NCI-H526 treated with DMSO at 0.1 percent for 48 hours (cell line): Measurements from ENCODE around the gene FADS3.
"Not testable (repeated sequence)": the region's sequence is repeated elsewhere in the genome, so short reads cannot be mapped to it uniquely, and the experiment has no call there.

ENCODE experiments used
- DNase-seq: peaks from one replicate; lab custom pipeline; 2025; lab: John Stamatoyannopoulos, UW

FADS3 gene

GRCh38 chr11:61898247-61898582 is 6.9 kb upstream of the FADS3 start:
- DNase-seq: no peak

DNA sequence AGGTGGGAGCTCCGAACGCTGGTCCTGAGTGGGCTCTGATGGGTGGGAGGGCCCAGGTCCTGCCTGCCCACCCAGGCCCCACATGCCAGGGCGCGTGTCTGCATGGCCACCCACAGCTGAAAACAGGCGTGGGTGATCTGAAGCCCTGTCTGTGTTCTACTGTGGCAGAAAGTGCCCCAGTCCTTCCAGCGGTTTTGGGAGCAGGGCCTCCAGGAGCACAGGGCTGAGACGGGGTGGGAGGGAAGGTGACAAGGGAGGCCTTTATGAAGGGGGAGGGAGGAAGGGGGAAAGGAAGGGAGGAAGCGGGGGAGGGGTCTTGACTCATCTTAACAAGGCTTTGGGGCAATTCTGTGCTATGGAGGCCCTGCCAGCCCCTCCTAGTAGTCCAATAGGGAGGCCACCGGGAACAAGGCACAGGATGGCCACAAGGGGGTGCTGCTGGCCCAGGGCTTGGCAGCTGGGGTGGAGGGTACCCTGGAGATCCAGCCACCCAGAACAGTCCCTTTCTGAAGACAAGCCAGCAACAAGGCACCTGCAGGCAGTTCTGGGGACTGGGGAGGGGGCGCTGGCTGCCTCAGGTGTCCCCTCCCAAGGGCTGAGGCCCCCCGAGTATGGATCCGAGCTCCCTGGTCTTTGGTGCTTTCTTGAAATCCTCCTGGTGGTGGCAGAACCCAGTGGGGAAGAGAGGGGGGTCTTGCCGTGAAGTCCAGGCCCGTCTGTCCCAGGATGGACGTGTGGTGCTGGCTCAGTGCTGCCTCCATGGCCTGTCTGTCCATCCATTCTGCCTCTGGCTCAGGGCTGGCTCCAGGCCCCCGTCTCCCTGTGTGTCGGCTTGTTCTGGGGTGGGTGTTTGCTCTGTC is 6.3 kb upstream of the FADS3 start:
- DNase-seq: peak; percentile 54

DNA sequence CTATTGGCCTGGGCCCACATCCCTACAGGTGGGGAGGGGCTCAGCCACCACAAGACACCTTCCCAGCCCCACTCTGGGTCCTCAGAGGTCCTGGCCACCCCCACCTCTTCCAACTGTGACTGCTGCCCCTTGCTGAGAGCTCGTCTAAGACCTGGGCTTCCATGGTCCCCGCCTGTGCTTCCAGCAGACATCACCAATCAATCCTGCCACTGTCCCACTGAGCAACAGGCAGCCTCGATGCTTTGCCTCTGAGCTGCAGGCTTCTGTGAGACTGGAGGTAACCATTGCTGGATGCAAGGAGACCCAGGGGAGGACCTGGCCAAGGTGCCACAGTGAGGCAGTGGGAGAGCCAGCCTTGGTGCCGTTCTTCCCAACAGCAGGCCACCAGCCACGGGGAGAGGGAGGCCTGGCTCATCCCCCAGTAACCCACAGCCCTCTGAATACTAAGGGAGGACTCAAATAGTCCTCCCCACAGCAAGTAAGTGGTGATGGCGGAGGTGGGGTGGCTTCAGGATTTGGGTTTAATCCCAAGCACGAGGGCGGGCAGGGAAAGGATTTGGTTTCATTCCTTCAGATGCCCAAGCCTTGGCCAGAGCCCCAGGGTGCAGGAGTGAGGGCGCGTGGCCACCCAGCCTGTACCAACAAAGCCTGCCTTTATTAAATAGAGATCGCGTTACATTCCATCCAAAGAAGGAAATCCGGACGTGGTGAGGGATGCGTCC is 5.5 kb upstream of the FADS3 start:
- DNase-seq: no peak

DNA sequence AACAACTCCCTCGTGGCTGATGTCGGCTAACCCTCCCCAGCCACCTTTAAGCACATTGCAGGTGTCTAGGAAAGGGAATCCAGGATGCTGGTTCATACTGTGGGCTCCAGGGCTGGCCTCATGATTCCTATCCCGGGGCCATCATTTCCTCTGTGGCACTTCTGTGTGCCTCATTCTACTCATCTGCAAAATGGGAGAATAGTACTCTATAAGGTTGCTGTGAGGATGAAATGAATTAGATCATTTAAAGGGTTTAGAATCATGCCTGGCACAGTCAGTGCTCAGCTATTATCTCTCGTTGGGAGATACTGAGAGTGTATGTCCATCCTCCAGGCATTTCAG is 4.3 kb upstream of the FADS3 start:
- DNase-seq: no peak

GRCh38 chr11:61895046-61895717 is 3.8 kb upstream of the FADS3 start:
- no peak for DNase-seq

DNA sequence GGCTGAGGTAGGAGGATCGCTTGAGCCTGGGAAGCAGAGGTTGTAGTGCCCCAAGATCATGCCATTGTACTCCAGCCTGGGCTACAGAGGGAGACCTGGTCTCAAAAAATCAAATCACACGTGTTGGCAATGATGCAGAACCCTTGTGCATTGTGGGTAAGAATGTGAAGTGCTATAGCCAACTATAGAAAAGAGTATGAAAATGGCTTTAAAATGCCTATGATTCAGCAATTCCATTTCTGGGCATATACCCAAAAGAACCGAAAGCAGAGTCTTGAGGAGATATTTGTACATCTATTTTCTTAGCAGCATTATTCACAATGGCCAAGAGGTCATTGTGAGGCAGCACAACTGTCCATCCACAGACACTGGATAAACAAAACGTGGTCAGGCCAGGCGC is 2.6 kb upstream of the FADS3 start:
- no peak for DNase-seq

DNA sequence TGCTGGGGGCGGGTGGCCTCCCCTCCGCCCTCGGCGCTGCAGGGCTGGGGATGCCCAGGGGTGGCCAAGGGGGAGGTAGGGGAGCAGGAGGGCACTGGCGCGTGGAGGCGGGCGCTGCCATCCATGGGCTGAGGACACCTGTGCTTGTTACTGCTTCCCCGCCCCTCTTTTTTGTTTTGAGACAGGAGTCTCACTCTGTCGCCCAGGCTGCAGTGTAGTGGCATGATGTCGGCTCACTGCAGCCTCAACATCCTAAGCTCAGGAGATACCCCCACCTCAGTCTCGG is 683 bp upstream of the FADS3 start:
- no peak for DNase-seq

DNA sequence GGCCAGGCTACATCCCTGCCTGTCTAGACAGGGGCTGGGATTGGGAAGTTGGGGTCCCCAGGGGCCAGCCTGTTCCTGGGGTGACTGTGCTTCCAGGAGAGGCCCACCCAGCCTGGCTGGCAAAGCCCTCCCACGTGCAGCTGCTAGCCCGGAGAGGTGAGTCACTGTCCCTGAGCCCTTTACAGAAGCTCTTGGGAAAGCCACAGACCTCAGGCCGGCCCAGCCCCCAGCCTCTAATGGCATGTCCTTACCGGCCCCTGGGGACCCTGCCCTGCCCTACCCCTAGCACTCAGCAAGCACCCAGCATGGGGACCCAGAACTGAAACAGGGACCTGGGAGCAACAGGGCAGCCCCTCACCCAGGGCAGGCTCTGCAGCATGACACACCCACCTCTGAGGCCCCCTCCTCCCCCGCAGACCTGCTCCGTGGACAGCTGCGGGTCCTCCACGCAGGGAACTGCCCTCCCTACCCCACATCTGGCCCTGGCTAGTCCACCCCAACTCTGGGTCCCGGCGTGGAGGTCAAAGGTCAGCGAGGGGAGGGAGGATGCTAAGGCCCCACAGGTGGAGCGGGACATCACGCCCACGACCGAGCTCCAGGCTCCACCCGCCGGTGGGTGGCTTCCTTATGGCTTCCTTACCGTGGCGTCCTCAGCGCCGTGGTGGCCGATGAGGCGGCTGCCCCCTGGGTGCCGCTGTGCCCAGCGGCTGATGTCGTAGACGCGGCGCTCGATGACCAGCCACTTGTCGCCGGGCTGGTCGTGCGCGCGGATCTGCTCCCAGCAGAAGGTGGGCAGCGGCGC is 615 bp downstream of the FADS3 start:
- DNase-seq: peak; percentile 32

- DNase-seq: peak; percentile 28
These were observed 1.5 kb downstream of the FADS3 start for GRCh38 chr11:61889831-61890230.

DNA sequence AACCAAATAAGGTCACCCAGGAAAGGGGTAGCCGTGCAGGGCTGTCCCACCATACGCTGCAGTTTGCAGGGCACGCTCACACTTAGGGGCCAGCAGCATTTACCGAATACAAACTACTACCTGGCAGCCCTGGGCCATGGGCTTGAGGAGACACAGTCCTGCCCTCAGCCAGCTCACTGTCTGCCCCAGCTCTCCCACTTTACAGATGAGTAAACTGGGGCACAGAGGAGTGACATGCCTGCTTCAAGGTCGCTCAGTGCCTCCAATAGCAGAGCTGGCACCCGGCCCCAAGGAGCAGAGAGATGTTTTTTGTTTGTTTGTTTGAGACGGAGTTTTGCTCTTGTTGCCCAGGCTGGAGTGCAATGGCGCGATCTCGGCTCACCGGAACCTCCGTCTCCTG is 2.8 kb downstream of the FADS3 start:
- no peak for DNase-seq

- no peak for DNase-seq
These were observed 3.4 kb downstream of the FADS3 start for GRCh38 chr11:61887839-61888494.

DNA sequence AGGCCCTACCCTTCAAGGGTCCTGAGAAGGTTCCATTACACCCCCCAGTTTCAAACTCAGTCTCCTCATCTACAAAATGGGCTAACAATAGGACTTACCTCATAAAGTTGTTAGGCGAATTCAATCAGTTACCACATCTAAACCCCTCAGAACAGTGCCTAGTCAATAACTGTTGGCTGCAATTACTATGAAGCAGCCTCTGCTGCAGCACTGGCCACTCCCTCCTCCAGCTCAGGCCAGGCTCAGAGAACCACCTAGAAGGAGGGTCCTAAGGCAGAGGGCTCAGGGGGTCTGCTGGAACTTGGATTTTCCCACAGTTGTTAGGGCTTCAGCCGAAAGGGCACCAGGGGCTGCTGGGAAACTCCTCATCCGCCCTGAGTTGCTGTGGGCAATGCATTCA is 4.7 kb downstream of the FADS3 start:
- no peak for DNase-seq

- no peak for DNase-seq
These were observed 5.4 kb downstream of the FADS3 start for GRCh38 chr11:61885784-61886580.

GRCh38 chr11:61885166-61885778 is 6.1 kb downstream of the FADS3 start:
- DNase-seq: no peak

- DNase-seq: no peak
These were observed 7.4 kb downstream of the FADS3 start for GRCh38 chr11:61883947-61884346.

DNA sequence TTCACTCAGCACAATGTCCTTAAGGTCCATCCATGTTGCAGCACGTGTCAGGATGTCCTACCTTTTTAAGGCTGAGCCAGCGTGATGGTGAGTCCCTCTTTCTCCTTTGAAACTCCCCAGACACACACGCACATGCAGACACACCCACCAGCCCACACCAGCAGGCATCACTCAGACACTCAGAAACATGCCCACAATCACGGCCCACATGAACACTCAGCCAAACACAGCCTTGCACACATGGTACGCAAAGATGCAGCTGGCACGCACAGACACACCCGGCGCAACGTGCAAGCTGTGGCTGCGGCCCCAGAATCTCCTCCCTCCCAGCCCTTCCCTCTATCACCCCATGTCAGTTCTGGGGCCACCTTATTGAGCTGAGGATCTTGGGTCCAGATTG is 8.0 kb downstream of the FADS3 start:
- DNase-seq: no peak

DNA sequence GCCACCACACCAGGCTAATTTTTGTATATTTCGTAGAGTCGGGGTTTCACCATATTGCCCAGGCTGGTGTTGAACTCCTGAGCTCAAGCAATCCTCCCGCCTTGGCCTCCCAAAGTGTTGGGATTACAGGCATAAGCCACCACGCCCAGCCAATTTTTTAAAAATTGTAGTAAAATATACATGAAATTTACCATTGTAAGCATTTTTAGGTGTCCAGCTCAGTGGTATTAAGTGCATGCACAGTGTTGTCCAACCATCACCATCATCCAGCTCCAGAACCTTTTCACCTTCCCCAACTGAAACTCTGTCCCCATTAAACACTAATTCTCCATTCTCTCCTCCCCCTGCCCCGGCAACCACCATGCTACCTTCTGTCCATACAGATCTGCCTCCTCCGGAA is 8.5 kb downstream of the FADS3 start:
- DNase-seq: no peak

GRCh38 chr11:61882267-61882666 is 9.1 kb downstream of the FADS3 start:
- not testable (repeated sequence) for DNase-seq

DNA sequence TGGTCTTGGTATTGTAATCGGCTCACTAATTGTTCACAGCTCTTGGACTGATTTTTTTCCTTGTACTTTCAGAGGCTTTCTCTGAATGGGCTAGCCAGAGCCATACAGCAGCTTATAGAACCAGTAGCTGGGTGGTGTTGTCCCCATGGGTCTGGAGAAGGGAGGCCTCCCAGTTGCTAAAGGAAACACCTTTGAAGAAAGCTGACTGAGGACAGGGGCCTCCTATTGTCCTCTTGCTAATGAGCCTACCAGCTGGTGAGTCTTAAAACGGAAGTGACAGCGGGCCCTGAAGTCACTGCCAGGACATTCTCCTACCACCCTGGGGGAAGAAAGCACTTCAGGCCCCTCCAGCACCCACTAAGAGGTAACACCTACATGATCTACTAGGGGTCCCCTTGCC is 9.9 kb downstream of the FADS3 start:
- no peak for DNase-seq

GRCh38 chr11:61880454-61880853 is 10.9 kb downstream of the FADS3 start:
- DNase-seq: peak; percentile 70

DNA sequence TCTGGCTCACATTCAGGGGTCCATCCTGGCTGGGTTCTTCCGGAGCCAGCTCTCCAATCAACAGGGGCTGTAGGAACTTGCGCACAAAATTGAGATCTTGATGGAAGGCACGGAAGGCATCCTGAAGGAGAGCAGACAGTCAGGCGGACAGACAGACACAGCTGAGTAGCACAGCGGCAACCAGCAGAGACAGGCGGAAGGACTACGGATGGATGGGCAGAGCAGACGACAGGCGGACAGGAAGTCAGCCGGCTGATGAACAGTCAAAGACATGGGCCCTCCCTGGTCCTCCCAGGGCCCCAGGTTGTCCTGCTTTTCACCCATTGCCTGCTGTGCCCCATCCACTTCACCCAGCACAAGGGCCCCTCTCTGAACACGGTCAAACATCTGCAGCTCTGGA is 11.3 kb downstream of the FADS3 start:
- DNase-seq: peak; percentile 53
